NCI-H69 (cell line): ENCODE results near the gene GSK3B.
A peak's percentile ranks its signal among the peaks of the same experiment; 100 is the strongest.
"Not testable (repeated sequence)": the region's sequence is repeated elsewhere in the genome, so short reads cannot be mapped to it uniquely, and the experiment has no call there.

Source experiments
- DNase-seq: peaks from one replicate; lab custom pipeline; 2025; lab: John Stamatoyannopoulos, UW

The GSK3B gene

GRCh38 chr3:120013481-120013880, 80.8 kb downstream of the GSK3B start:
- no peak for DNase-seq

GRCh38 chr3:120005741-120006140, 88.5 kb downstream of the GSK3B start:
- DNase-seq: not testable (repeated sequence)

GRCh38 chr3:120004008-120004498, 90.2 kb downstream of the GSK3B start:
- not testable (repeated sequence) for DNase-seq

- no peak for DNase-seq
Measured at GRCh38 chr3:119998166-119998565, 96.1 kb downstream of the GSK3B start.

- DNase-seq: no peak
Measured at GRCh38 chr3:119990888-119991287, 103.4 kb downstream of the GSK3B start.

GRCh38 chr3:119989981-119990655, 104.1 kb downstream of the GSK3B start:
- DNase-seq: no peak

GRCh38 chr3:119986812-119987211, 107.4 kb downstream of the GSK3B start:
- DNase-seq: not testable (repeated sequence)

- DNase-seq: no peak
Measured at GRCh38 chr3:119981386-119981785, 112.9 kb downstream of the GSK3B start.

GRCh38 chr3:119978554-119979208, 115.6 kb downstream of the GSK3B start:
- no peak for DNase-seq

GRCh38 chr3:119977353-119977752, 116.9 kb downstream of the GSK3B start:
- DNase-seq: peak; percentile 0

- no peak for DNase-seq
Measured at GRCh38 chr3:119976214-119976613, 118.0 kb downstream of the GSK3B start.

- DNase-seq: no peak
Measured at GRCh38 chr3:119974656-119975055, 119.6 kb downstream of the GSK3B start.

GRCh38 chr3:119973018-119973646, 121.1 kb downstream of the GSK3B start:
- peak; percentile 15 for DNase-seq

- DNase-seq: peak; percentile 76
Measured at GRCh38 chr3:119969759-119970158, 124.5 kb downstream of the GSK3B start.

GRCh38 chr3:119967353-119968006, 126.8 kb downstream of the GSK3B start:
- DNase-seq: no peak

- no peak for DNase-seq
Measured at GRCh38 chr3:119965692-119966091, 128.6 kb downstream of the GSK3B start.

- no peak for DNase-seq
Measured at GRCh38 chr3:119964294-119964693, 130.0 kb downstream of the GSK3B start.

- no peak for DNase-seq
Measured at GRCh38 chr3:119955972-119956371, 138.3 kb downstream of the GSK3B start.

GRCh38 chr3:119950666-119951325, 143.5 kb downstream of the GSK3B start:
- DNase-seq: no peak

- no peak for DNase-seq
Measured at GRCh38 chr3:119945291-119945690, 149.0 kb downstream of the GSK3B start.

GRCh38 chr3:119944091-119944490, 150.2 kb downstream of the GSK3B start:
- no peak for DNase-seq

GRCh38 chr3:119939077-119939476, 155.2 kb downstream of the GSK3B start:
- no peak for DNase-seq
